ENCODE data around the gene PAX5.

DNA sequence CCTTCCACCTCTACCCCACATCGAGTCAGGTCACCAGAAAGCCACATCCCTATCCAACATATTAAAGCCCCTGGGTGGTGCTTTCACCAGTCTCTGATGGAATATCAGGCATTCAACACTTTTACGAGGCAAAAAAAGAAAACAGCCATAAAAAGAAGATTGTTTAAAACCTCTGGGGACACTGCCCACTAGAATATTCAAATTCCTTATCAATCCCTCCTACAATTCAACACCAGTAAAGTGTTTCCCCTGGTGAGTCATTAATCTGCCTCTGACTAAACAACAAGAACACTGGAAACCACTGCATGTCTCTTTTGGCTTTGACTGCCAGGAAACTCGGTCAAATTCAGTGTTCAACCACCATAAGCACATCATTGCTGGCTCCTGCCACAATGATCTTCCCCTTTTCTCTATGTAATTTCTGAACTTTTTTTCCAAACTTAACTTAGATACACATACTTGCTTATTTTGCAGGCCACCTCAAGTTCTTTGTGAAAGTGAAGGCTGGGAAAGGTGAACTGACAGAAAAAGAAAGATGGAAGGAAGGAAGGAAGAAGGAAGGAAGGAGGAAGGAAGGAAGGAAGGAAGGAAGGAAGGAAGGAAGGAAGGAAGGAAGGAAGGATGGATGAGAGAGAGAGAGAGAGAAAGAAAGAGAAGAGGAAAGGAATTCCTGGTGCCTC, 105.3 kb downstream of the PAX5 start:
- TF ChIP-seq RAD21 (conservative IDR thresholded peaks at IDR 0.05 in 1 of 2, IDR thresholded peaks at IDR 0.05 in 1 of 2) = no peak
- no peak for TF ChIP-seq TP53 (CRISPR knock-in tag; IDR thresholded peaks at IDR 0.05)

Measured in A549 (cell line).